PFSK-1 (cell line): ENCODE measurements around the gene UBTD2.

Experiments
- FOXP2 ChIP-seq: optimal IDR thresholded peaks from 2 replicates; pipeline ENCODE3; 2011; ENCODE audit warnings: borderline replicate concordance, control low read depth, inconsistent platforms; ENCODE audit not compliant: insufficient read depth; ENCODE audit errors: extremely low read length, extremely low read depth
- POLR2AphosphoS5 ChIP-seq: IDR thresholded peaks from 2 replicates; pipeline ENCODE4 v1.6.1; 2012; ENCODE audit warnings: low read depth, mild to moderate bottlenecking, control low read depth, low read length, moderate library complexity
- SIN3A ChIP-seq: IDR thresholded peaks from 2 replicates; pipeline ENCODE4 v1.6.1; 2012; ENCODE audit warnings: mild to moderate bottlenecking, low read length, moderate library complexity, borderline replicate concordance; ENCODE audit not compliant: insufficient read depth
- TAF1 ChIP-seq: IDR thresholded peaks from 2 replicates; pipeline ENCODE4 v1.6.1; 2012; ENCODE audit warnings: low read length, control low read depth, borderline replicate concordance; ENCODE audit not compliant: insufficient read depth
- TF ChIP-seq, protein P1 (sequence below), 2 experiments: IDR thresholded peaks; 2 replicates each; pipeline versions ENCODE4 v1.6.1 to v1.8.0; 2011 to 2012; ENCODE audit warnings: low read depth in 2 of 2, low read length in 2 of 2, control low read depth in 1 of 2, inconsistent platforms in 1 of 2, mild to moderate bottlenecking in 1 of 2, moderate library complexity in 1 of 2; ENCODE audit not compliant: insufficient read depth in 1 of 2

UBTD2 gene

GRCh38 chr5:172274951-172275753 is 8.4 kb downstream of the UBTD2 start:
- TF ChIP-seq POLR2AphosphoS5 = no peak
- no peak for TF ChIP-seq TAF1
- TF ChIP-seq, protein P1, sequence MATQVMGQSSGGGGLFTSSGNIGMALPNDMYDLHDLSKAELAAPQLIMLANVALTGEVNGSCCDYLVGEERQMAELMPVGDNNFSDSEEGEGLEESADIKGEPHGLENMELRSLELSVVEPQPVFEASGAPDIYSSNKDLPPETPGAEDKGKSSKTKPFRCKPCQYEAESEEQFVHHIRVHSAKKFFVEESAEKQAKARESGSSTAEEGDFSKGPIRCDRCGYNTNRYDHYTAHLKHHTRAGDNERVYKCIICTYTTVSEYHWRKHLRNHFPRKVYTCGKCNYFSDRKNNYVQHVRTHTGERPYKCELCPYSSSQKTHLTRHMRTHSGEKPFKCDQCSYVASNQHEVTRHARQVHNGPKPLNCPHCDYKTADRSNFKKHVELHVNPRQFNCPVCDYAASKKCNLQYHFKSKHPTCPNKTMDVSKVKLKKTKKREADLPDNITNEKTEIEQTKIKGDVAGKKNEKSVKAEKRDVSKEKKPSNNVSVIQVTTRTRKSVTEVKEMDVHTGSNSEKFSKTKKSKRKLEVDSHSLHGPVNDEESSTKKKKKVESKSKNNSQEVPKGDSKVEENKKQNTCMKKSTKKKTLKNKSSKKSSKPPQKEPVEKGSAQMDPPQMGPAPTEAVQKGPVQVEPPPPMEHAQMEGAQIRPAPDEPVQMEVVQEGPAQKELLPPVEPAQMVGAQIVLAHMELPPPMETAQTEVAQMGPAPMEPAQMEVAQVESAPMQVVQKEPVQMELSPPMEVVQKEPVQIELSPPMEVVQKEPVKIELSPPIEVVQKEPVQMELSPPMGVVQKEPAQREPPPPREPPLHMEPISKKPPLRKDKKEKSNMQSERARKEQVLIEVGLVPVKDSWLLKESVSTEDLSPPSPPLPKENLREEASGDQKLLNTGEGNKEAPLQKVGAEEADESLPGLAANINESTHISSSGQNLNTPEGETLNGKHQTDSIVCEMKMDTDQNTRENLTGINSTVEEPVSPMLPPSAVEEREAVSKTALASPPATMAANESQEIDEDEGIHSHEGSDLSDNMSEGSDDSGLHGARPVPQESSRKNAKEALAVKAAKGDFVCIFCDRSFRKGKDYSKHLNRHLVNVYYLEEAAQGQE (IDR thresholded peaks at IDR 0.05; ENCODE audit: insufficient read depth in 1 of 2, low read depth in 2 of 2, low read length in 2 of 2) = no peak
- TF ChIP-seq SIN3A = no peak
- no peak for TF ChIP-seq FOXP2

DNA sequence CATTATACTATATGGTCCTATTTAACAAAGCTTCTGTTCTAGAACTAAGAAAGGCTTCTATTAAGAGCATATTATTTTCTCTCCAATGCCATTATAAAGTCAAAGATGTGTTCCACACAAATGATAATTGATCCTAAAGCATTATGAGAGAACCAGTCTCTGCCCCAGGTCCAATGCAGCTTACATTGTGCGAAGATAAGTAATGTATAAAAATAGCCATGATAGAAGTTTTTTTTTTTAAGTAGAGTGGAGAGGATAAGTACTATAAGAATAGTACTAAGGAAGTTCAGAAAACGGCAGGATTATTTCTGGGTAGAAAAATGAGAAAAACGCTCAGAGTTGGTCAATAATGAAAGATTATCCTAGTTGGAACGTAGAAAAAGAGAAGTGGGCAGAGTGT is 15.6 kb downstream of the UBTD2 start:
- TF ChIP-seq SIN3A (no peak), TAF1 (no peak), POLR2AphosphoS5 (no peak), FOXP2 (no peak)
- TF ChIP-seq, protein P1 (IDR thresholded peaks at IDR 0.05; ENCODE audit: insufficient read depth in 1 of 2, low read depth in 2 of 2, low read length in 2 of 2) = no peak

DNA sequence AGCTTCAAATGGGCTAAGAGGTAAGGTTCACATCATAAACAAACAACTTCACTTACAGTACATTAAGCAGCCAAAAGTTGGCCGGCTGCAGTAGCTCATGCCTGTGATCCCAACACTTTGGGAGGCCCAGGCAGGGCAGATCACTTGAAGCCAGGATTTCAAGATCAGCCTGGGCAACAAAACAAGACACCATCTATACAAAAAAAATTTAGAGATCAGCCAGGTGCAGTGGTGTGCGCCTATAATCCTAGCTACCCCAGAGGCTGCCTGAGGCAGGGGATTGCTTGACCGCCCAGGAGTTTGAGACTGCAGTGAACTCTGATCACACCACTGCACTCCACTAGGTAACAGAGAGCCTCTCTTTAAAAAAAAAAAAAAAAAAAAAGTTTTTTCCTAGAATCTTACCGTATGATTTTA is 16.9 kb downstream of the UBTD2 start:
- TF ChIP-seq SIN3A = no peak
- TF ChIP-seq, protein P1 (IDR thresholded peaks at IDR 0.05; ENCODE audit: insufficient read depth in 1 of 2, low read depth in 2 of 2, low read length in 2 of 2) = no peak
- no peak for TF ChIP-seq POLR2AphosphoS5
- TF ChIP-seq FOXP2 = no peak
- no peak for TF ChIP-seq TAF1

GRCh38 chr5:172266071-172266675 is 17.4 kb downstream of the UBTD2 start:
- no peak for TF ChIP-seq TAF1
- TF ChIP-seq SIN3A = no peak
- no peak for TF ChIP-seq POLR2AphosphoS5

DNA sequence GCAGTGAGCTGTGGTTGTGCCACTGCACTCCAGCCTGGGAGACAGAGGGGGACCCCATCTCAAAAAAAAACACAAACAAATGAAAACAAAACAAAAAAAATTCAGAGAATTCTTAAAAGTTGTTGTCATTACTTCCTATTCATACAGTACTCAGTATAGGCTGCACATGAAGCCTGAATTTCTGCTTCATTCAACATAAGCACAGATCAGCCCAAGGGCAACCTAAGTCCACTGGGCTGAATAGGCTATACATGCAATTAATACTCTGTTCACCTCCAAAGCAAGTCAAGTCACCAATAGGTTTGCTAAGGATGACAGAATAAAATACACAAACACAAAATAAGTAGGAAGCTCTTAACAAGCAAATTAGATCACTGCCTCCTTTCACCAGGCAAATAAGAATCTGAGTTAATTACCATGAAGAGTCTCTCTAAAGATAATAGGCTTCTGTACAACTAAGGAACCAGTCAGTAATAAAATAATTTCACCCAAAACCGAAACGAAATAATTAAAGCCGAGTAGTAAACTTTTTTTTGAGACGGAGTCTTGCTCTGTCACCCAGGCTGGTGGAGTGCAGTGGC is 18.7 kb downstream of the UBTD2 start:
- TF ChIP-seq POLR2AphosphoS5 (no peak), FOXP2 (no peak), TAF1 (no peak), SIN3A (no peak)
- TF ChIP-seq, protein P1 (IDR thresholded peaks at IDR 0.05; ENCODE audit: insufficient read depth in 1 of 2, low read depth in 2 of 2, low read length in 2 of 2) = no peak
